Activated T-cell treated with anti-CD3 and anti-CD28 coated beads for 4 hours (primary cell): ENCODE results near the gene KLHL22.

ENCODE experiments used
- DNase-seq: peaks from one replicate; pipeline ENCODE4 v3.0.0-alpha.2; 2020

Gene KLHL22

DNA sequence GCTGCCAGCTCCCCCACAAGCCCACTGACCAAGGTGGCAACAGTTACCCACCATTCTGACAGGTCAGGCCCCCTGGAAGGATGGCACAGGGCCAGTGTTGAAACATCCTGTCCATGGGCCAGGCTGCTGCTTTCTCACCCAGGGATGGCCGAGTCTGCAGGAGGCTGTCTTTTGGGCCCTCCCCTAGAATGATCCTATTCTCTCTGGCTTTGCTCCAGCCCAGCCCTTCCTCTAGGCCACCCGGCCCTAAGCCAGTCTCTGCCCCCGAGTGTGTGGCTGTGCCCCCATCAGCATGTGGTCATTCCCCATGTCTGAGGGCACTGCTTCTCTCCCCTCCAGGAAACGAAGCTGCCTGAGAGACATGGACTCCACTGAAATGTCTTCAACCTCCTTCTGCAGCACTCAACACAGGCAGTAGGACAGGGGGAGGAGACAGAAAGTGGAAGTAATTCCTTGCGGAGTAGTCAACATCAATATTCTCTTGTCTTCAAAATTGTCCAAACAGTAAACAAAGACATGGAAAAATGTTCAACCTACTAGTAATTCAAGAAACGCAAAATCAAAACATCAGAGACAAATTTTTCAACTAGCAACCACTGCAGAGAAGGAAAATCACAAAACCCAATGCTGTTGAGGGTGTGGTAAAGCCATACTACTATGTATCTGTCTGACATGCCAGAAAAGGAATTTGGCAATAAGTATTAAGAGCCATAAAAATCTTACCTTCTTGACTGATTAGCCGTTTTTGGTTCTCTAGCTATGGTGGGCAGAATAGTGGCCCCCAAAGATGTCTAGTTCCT, 52.9 kb downstream of the KLHL22 start:
- no peak for DNase-seq

DNA sequence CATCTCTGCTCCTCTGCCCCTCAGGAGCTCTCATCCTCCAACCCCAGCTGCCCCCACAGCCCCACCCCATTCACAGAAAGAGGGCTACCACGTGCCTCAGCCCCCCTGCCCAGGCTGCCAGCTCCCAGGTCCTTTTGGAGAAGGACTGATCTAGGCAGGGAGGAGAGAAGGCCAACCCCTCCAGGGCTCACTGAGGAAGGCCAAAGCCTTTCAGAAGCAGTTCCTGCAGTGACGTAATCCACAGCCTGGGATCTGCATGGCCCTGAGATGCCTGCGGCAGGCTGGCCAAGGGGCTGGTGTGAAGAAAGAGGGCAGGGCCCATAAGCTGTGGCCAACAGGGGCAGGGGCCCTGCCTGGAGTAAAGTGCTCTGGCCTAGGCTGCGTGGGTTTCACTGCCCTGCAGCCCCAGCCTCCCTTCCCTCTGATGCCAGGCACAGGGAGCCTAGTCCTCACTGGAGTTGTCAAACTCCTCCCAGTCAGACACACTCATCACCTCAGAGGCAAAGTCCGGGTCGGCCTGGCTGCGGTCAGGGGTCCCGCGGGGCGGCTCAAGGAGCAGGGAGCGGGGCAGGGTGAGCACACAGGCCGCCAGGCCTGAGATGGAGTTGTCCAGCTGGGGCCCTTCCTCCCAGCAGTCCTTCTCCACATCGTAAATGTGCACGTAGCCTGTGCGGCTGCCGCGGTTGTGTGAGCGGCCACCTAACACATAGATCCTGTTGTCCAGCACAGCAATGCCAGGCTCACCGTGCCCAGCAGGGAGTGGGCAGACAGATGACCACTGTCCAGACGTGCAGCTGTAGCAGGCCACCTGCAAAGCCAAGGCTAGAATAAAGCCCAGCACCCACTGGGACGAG, 53.7 kb downstream of the KLHL22 start:
- DNase-seq: no peak

DNA sequence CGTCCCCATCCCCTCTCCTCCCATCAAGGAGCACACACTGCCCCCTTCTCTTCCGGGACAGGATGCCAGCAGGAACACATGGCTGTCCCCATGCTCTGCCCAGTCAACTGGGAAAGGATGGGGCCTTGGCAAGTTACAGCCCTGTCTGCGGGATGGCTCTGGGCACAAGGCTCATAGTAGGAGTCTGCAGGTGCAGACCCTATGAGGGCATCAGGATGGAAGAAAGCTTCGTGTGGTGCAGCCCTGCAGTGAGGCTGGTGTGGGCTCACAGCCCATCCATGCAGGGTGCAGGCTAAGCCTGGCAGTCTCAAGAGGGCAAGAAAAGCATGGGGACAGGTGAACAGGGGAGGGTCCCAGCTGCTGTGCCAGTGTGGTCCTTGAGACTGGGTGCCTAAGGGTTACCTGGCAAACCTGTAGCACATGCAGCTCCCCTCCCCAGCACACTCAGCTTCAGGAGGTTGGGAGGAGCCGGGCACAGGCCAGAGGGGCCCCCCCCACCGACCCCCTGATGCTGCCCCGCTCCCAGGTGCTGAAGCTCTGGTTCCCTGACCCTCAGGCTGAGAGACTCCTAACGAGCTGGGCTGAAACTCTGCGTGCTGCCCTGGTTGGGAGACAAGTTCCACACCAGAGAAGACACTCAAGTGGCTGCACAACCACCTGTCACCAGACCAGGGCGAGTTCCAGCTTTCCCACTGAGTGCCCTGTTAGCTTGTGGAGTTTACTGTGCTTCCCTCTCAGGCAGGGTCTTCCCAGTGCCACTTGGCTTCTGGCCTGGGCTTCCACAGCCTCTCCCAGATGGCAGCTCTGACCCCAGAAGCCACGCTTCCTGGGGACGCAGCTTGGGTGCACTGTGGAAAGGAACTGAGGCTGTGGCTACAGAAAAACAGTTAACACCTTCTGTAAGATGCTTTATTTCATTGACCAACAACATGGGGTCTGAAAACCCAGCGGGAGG, 54.7 kb downstream of the KLHL22 start:
- no peak for DNase-seq

DNA sequence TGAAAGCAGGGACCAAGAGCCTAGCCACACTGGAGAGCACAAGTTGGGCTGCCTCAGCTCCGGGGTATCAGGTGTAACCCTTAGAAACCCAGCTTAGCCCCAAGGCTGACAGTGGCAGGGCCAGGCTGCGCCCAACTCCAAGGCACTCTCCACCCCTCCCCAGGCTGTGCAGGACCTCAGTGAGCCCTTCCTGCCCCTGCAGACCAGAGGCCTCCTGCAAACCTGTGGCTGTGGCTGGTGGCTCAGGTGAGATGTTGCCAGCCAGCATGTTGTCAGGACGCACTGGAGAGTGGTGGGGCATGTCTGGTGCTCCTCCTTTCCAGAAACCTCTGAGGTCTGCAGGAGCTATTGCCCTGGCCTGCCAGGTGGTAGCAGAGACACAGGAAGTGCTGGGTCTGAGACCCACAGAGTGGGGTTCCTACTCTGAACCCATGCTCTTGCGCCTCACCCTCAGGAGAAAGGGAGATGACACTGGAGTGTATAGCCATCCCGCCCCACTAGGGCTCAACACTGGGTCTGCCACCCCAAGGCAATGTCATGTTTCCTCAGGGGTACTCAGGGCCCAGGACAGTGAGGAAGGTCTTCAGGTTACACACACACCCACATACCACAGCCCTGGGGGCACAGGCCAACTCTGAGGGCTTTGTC, 55.5 kb downstream of the KLHL22 start:
- no peak for DNase-seq

DNA sequence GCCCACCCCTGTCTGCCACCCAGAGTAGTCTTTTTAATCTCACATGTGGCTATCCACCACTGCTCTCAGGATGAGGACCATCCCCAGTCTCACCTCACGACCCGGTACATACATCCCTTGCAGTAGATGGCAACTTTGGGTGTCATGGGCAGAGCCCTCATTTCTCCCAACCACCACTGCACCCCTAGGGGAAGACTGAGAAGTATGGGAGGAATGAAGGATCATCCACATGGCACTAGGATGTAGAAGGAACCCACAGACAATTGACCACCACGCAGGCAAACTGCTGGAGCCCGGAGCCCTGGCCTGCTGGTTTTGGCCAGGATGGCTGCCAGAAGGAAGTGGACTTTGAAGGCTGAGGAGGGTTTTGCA, 56.1 kb downstream of the KLHL22 start:
- DNase-seq: no peak

DNA sequence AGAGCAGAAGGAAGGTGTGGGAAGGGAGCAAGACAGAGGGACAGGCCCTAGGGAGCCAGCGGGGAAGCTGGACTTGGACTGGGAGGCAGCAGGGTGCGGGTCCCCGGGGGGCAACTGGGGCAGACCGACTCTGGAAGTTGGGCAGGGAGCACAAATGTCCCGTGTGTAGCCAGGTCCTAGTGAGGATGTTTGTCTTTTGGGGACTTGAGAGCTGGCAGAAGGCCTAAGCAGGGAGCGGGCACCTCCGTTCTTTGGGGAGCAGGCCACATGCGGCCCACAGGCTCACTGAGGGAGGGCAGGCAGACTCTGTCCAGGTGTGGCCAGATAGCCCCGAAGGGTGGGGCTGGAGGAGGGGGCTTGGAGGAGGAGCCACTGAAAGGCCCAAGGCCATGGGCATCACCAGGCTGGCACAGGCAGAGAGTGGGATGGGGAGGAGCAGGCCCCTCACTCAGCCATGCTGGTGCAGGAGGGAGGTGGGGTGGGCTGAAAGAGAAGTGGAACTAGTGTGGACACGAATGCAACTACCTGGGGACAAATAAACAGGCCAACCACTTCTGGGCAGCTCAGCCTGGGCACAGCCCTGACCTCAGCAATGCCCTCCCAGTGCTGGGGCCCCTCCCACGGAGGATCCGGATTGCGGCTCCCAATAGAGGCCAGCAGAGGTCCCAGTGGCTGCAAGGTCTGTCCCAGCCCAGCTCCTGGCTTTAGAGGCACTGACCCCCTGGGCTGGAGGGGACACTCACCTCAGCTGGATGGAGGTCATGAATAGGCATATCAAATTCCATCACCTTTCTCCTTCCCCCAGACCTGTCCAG, 56.7 kb downstream of the KLHL22 start:
- no peak for DNase-seq

DNA sequence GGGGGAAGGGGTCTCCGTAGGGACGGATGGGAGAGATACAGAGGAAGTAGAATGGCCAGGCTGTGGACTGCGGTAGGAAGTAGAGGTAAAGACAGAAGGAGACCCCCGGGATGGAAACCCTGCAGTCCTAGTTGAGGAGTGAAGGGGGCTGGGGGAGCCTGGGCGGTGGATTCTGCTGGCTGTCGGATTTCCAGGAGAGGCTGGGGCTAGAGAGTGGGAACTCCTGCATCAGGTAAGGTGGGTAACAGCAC, 57.2 kb downstream of the KLHL22 start:
- no peak for DNase-seq

DNA sequence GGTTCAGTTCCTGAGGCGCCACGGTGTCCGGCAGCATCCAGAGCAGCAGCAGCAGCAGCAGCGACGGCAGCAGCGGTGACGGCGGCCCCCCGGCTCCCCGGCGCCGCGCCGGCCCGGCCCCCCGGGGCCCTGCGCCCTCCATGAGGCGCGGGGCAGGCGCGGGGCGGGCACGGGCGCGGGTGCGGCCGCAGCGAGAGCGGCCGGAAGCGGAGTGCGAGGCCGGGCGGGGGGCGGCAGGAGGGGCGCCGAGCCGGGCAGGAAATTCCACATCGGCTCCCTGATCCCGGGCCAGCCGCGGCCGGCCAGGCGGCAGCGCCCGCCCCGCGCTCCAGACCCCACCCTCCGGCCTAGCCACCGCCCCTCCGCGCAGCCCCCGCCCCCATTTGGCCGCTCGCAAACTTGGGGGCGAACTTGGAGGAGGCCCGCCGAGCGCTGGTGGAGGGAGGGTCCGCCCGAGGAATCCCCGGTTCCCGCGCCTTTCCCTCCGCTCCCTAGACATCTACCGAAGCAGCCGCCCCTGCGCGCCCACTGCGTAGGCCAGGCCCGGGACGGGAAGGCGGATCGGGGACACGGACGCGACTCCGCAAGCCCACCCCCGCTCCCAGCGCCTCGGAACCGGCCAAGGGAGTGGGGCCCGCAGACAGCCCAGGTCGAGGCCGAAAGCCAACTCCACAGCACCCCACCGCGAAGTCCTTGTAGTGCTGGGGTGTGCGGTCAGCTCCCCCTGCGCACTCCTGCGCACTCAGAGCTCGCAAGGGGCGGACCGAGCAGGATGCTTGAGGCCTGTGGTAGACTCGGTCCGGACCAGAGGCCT, 57.8 kb downstream of the KLHL22 start, which contains the start of gene SCARF2:
SCARF2 (minus strand) TSS at position 213 of the 814 bp plus-strand sequence; CDS start at position 142, 71 bp downstream.
- DNase-seq: no peak

DNA sequence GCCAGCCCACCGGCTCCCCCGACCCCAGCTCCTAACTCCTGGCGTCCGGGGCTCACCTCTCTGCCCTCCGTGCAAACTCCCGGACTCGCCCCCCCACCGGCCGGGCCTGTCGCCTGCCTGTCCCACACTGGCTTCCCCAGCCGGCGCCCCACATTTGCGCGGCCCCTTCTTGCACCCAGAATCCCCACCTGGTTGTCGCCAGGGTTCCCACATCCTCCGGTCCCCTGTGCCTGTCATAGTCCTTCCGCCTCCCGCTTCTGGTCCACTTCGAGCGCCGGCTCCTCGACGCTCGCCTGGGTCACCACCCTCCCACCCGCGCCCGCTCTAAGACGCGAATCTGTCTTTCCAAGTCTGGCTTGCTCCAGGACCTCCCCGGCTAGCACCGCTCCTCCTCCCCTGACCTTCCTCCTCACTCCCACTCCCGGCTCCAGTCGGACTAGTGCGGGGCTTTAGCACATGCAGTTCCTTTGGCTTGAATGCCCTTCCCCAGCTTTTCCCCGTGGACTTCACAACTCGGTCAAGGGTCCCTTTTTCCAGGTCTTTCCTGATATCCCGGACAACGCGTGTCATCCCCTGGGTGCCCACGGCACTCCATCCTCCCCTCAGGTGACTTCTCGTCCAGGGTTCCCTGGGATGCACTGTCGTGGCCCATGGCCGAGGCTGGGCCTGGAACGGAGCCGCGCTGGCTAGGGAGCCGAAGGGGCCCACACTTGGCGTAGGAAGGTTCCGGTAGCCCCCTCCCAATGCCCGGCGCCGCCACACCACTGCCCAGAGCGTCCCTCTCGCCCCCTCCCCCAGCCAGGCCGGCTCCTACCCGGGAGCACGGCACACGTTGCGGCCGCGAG, 58.6 kb downstream of the KLHL22 start:
- no peak for DNase-seq

DNA sequence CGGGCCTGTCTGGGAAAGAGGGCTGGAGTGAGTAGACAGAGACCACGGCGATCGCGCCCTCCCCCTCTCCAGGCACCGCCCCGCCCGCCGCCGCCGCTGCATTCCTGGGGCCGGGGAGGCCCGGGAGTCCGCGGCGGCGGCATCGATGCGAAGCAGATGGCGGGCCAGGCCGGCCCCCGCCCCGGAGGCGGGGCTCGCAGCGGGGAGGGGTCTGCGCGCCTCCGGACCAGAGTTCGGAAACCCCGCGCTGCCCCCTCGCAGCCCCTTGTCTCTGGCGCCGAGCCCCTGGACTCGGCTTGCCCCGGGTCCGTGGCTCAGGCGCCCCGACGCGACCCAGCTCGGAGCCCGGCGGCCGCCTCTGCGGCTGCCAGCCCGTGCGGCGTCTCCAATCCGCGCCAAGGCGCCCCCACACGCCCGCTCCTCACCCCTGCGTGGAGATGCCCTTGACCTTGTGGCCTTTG, 59.3 kb downstream of the KLHL22 start:
- DNase-seq: no peak

DNA sequence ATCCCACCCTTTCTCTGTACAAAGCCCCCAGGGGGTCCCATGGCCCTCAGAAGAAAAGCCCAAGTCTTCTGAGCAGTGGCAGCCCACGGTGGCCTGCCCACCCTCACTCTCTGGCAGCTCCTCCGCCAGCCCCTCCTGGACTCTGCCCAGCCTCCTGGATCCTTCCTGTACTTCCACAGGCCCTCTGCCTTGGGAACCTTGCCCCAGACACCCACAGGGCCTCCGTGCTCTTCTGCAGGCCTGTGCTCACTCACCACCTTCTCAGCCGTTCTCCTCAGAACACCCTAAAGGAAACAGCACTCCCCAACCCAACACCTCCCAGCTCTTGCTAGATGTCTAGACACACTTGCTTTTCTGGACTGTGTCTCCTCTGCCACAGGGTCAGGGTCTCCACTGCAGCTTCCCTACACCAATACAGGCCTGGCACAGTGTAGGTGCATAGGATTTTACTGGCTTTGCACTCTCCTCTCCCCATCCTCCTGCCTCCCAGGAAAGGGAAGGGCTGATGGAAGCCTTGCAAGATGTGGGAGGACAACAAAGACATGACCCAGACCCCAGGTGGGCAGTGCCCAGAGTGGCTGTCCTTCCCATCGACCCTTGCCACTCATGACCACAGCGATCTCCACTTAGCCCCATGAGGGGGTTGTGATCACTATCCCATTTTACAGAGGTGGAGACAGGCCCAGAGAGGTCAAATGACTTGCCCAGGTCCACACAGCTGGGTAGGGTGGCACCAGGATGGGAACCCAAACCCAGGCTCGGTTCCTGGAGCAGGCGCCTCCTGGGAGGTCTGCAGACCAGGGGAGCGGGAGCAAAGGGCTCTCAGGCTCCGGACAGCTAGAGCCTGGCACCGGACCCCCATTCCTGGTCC, 59.9 kb downstream of the KLHL22 start:
- DNase-seq: no peak

DNA sequence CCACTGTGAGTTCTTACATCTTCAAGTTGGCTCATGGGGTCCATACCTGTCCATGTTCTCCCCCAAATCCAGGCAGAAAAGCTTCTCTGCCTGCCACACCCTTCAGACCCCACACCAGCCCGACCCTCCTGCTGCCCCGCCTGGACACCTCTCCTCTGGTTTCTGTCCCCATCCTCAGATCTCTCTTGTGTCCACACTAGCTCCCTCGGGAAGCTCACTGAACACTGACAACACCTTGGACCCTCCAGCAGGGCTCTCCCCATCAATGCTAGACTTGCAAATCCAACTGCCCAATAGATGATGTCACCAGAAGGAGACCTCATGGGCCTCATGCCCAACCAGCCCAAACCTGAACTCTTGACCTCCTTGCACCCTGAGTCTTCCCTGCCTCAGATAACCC, 60.8 kb downstream of the KLHL22 start:
- DNase-seq: no peak

DNA sequence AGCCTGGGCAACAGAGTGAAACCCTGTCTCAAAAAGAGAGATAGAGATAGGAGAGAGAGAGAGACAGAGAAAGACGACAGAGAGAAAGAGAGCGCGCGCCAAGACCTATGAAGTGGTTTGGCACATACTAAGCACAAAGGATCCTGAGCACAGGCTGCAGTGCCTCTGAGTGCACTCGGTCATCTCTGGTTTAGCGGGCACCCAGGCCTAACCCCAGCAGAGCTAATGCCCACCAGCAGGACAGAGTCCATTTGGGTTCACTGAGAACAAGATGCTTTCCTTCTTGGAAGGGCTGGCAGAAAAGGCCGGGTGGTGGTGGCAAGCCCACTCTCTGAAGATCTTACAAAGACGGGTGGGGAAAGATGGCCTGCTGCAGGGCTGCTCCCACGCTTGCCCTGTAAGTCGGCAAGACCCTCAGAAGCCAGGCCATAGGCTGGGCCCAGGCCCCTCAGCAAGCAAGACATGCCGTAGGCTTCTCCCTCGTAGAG, 61.3 kb downstream of the KLHL22 start:
- no peak for DNase-seq

DNA sequence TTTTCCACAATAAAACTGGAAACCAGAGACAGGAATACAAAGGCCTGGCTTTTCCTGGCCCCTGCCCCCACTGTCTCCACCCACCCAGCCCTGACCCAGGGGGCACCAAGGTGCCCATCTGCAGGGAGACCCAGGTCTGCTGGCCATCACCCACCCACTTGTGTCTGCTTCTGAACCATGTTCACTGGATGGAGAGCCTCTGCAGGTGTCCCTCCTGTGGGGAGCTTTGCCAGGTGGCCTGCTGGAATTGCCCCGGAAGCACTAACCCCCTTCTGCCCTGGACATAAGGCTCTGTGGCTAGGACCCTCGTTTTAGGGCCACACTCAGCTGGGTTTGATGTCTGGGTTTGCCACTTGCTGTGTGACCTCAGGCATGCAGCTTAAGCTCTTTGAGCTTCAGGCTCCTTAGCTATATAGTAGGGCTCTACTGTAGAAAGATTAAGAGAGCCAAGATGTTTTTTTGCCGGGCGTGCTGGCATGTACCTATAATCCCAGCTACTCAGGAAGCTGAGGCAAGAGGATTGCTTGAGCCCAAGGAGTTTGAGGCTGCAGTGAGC, 61.8 kb downstream of the KLHL22 start:
- DNase-seq: no peak

DNA sequence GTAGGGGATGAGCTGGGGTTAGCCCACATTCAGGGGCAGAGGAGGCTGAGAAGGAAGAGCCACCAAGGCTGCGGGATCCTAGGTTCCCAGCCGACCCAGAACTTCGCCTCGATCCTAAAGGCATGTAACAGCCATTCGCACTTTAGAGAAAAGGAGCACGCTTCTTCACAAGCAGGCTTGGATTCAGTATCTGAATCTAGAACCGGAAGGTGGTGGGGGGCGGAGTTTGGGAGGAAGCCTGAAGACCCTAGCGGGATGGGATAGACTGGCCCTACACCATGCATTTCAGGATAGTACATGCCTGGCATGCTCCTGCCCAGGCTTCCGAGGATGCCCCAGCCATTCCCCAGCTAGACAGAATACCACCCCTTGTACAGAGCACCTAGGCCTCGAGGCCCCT, 62.4 kb downstream of the KLHL22 start:
- no peak for DNase-seq

DNA sequence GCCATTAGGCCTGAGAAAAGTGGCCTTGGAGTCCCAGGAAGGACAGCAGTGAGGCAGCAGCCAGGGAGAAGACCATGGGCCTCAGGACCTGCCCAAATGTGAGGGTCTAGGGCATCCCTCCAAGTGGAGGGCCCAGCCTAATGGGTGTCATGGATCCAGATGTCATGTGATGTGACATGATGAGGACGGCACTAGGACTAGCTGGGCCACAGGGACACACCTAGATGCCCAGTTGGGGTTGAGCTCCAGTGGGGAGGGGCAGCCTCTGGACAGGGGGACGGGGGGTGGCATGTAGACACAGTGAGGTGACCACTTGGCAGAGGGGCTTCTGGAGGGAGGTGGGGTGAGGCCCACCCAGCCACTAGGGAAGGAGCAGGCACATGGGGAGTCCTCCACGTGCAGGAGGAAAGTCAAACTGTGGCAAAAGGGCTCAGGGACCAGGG, 63.3 kb downstream of the KLHL22 start:
- no peak for DNase-seq

DNA sequence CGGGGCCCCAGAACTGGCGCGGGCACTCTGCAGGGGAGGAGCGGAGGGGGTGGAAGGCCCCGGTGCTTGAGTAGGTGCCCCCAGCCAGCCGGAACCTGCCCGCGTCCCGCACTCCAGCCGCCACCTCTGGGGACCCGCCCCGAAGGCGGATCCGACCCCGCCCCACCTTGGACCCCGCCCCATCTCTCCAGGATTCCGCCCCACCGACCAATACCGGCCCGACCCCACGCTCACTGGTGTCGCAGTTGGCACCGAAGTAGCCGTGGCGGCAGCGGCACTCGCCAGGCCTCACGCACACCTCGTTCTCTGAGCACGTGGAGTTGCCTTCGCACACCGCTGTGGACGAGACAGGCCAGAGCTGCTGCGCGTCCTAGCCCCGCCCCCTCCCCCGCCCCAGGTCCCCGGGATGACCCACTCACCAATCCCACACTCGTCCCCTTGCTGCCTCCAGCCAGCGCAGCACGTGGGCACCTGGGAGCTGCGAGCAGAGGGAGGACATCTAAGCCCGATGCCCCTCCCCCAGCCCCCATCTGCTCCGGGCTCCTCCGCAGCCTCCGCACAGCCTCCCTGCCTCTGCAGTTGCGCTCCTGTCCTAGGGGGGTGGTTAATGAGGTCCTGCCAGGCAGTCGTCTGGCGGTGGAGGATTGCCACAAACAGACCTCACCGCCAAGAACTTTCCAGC, 63.9 kb downstream of the KLHL22 start:
- DNase-seq: no peak
